ENCODE measurements around the gene RUNX2.

DNA sequence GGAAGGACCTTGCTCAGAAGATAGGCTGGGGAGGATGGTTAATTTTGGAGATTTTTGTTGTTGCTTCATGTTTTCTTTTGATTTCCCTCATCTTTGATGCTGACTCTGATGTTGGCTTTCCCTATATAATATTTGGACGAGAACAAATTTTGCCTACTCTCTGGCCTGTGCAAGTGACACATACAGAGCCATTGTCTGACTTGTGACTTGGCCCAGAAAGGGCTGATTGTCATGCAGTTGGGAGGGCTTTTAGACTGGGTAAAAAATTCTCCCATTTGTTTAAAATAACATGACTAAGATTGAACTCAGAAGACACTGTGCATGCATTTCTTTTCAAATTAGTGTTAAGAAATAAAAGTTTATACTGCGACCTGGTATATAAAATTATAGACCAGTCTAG is 148.2 kb downstream of the RUNX2 start:
- TF ChIP-seq EZH2 (IDR thresholded peaks at IDR 0.05; ENCODE audit: low read length): no peak
- TF ChIP-seq CTCF (optimal IDR thresholded peaks at IDR 0.05 in 1 of 3, IDR thresholded peaks at IDR 0.05 in 1 of 3, conservative IDR thresholded peaks at IDR 0.05 in 1 of 3; ENCODE audit: extremely low read depth in 1 of 3, insufficient read depth in 2 of 3, low read length in 3 of 3): no peak
